ENCODE measurements around the gene PAX8. TPM values are rescaled to one million over a fixed set of nuclear protein-coding genes. Genes with fewer than 3 reads are reported as not detected.

Gene PAX8
- total RNA-seq, 5 donors from 2014 or later (not counting 1 experiment from before 2014, with no cell fraction given): 1.0 to 1.8 (median 1.3) TPM

DNA sequence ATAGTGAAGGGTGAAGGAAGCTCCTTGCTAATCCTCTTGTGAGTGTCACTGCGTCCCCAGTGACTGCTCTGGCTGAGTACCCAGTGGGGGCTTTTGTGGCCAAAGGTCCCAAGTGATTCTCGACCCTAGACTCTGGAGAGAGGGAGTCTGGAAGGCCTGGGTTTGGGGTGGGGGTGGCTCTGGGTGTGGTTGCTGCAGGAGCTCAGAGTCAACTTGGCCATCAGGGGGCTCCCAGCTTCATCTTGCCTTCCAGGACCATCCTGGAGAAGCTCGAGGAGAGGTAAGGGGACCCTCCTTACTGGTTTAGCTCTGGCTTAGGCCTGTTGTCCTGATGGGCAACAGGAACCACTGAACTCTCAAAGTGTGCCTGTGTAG lies 104.4 kb downstream of the PAX8 start:
- DNase-seq: no peak
- no CpG with 5 or more reads among the region's 3 CpGs for WGBS (ENCODE audit: insufficient coverage)
- peaks cover 5 to 23% of the 10 kb centered on the region in 2 donors for H3K36me3 ChIP-seq (ENCODE audit: control insufficient read depth in 2 of 2, extremely low read depth in 1 of 2, insufficient read depth in 1 of 2, low read length in 1 of 2)
- Mint-ChIP-seq H3K9me3 (peaks cover 0 to 3% (median 0%) of the 10 kb centered on the region in 3 donors), H3K27ac (peak overlapping the region; percentile 90 to 96), H3K4me1 (peaks cover 83 to 84% (median 84%) of the 10 kb centered on the region in 3 donors), H3K4me3 (peak overlapping the region; percentile 85 to 86 (median 86)), H3K27me3 (peaks cover 0 to 2% of the 10 kb centered on the region in 2 donors), H3K36me3 (peaks cover 18% of the 10 kb centered on the region)
- POLR2A ChIA-PET: interaction anchor here (0.6 to 2.0 kb wide), 9 partner anchors 9 to 732 kb away, joined by 3 to 10 read pairs (median 5); no protein-coding TSS in a partner anchor
- H3K27ac ChIP-seq (ENCODE audit: low read length): peak overlapping the region; percentile 78
- peaks cover 54 to 95% of the 10 kb centered on the region in 2 experiments for H3K4me1 ChIP-seq (ENCODE audit: control insufficient read depth in 1 of 2, extremely low read depth in 1 of 2, insufficient read depth in 2 of 2, low read length in 2 of 2)
- CTCF ChIA-PET: interaction anchor here (0.7 to 7.9 kb wide), 13 partner anchors 18 to 216 kb away, joined by 3 to 99 read pairs (median 6); no protein-coding TSS in a partner anchor
- no peaks in the 10 kb centered on the region for H3K9me3 ChIP-seq
- H3K4me3 ChIP-seq (ENCODE audit: control insufficient read depth in 1 of 2, extremely low read depth in 1 of 2, low read length in 1 of 2): peak overlapping the region; percentile 90 to 93
- peak in 1 of 4 experiments; percentile 1 for ATAC-seq (replicated peaks in 1 of 4)
- H3K27me3 ChIP-seq (replicated peaks in 1 of 2; ENCODE audit: control insufficient read depth in 2 of 2, extremely low read depth in 1 of 2, insufficient read depth in 2 of 2, low read length in 1 of 2): no peaks in the 10 kb centered on the region

DNA sequence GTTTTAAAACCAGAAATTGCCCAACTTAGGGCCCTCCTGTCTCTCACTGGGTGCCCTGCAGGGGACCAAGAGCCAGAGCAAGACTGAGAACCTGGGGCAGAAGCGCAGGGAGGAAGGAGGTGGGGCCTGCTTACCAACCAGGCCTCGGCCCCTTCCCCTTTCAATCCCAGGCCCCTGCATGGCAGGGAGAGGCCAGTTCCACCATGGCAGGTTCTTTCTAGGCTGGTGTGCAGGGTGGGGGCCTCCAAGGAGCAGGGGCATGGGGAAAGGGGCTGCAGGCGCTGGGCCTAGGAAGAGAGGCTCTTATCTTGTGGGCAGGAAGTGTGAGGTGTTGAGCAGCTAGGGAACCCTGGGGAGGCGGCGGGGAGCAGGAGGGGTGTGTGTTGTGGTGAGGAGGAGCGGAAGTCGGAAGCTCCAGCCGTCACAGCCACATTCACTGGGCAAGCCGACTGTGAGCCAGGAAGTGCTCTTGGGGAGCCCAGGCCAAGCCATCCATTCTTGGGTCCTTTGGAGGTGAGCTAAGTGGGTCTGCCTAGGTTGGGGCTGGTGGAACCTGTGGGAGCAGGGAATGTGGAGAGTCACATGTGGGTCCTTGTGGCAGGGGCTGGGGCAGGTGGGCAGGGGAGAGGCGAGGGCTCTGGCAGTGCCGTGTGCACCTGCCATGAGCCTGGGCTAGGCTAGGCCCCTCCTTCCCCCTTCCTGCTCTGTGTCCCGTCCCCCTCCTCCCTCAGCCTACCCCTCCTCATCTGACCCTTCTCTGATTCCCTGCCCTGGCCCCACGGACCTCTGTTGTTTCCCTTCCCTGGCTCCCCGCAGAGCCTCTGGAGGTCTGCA lies 105.0 kb downstream of the PAX8 start, which contains the start of gene PSD4:
Gene PSD4, plus strand, starts transcription at position 430 of the 834 bp plus-strand sequence. CDS start 8,486 bp downstream, outside the sequence.
- peaks cover 0 to 3% (median 0%) of the 10 kb centered on the region in 3 donors for H3K9me3 Mint-ChIP-seq
- no peaks in the 10 kb centered on the region for H3K27me3 ChIP-seq (replicated peaks in 1 of 2; ENCODE audit: control insufficient read depth in 2 of 2, extremely low read depth in 1 of 2, insufficient read depth in 2 of 2, low read length in 1 of 2)
- peaks cover 54 to 95% of the 10 kb centered on the region in 2 experiments for H3K4me1 ChIP-seq (ENCODE audit: control insufficient read depth in 1 of 2, extremely low read depth in 1 of 2, insufficient read depth in 2 of 2, low read length in 2 of 2)
- ChIA-PET POLR2A (interaction anchor here (0.6 to 2.0 kb wide), 7 partner anchors 9 to 182 kb away, joined by 3 to 10 read pairs (median 5); no protein-coding TSS in a partner anchor), CTCF (interaction anchor here (0.7 to 7.9 kb wide), 11 partner anchors 15 to 216 kb away, joined by 3 to 99 read pairs (median 4); no protein-coding TSS in a partner anchor)
- peak within 1 kb of the TSS; percentile 85 to 86 (median 86) for H3K4me3 Mint-ChIP-seq
- H3K27ac ChIP-seq (ENCODE audit: low read length): peak within 1 kb of the TSS; percentile 78
- DNase-seq: peak; percentile 75 to 93 (median 88)
- peak within 1 kb of the TSS; percentile 90 to 96 for H3K27ac Mint-ChIP-seq
- ATAC-seq (replicated peaks in 1 of 4): peak; percentile 82 to 91 (median 86)
- peaks cover 82 to 84% (median 83%) of the 10 kb centered on the region in 3 donors for H3K4me1 Mint-ChIP-seq
- 3% methylated on average over 8 of the region's 14 CpGs for WGBS (ENCODE audit: insufficient coverage)
- peaks cover 14% of the 10 kb centered on the region for H3K36me3 Mint-ChIP-seq
- H3K27me3 Mint-ChIP-seq: peaks cover 0 to 2% of the 10 kb centered on the region in 2 donors
- H3K36me3 ChIP-seq (ENCODE audit: control insufficient read depth in 2 of 2, extremely low read depth in 1 of 2, insufficient read depth in 1 of 2, low read length in 1 of 2): peaks cover 5 to 23% of the 10 kb centered on the region in 2 donors
- peak within 1 kb of the TSS; percentile 90 to 93 for H3K4me3 ChIP-seq (ENCODE audit: control insufficient read depth in 1 of 2, extremely low read depth in 1 of 2, low read length in 1 of 2)
- H3K9me3 ChIP-seq: no peaks in the 10 kb centered on the region

DNA sequence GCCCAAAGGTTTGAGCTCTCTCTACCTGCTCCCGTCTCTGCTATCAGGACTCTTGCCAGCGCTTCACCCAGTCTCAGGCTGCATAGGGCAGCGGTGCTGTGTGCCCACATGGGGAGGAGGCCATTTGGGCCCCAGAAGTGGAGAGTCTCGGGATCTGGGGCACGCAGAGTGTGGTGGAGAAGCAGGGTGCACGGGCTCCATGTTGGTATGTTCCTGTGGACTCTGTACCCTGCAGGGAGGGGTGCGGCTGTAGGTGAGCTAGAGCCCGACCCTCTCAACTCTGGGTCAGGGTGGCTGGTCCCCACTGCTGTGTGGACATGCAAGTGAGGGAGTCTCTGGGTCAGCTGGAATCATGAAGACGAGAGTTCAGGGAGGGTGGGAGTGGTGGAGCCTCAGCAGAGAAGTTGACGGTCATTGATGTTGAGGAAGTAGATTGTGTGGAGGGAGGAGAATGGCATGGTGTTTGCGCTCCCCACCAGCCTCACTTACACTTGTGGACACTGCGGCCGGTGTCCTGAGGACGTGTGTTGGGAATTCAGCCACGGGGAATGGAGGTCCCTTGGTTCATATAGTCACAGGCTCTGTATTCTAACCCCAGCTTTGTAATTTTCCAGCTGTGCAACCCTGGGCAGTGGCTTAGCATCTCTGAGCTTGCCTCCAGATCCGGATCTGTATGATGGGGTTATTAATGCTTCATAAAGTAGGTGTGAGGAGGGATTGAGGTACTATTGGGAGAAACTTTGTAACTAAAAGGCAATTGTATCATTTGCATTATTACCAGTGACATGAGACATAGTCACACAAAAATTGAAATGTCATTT lies 105.8 kb downstream of the PAX8 start:
- peaks cover 0 to 3% (median 0%) of the 10 kb centered on the region in 3 donors for H3K9me3 Mint-ChIP-seq

DNA sequence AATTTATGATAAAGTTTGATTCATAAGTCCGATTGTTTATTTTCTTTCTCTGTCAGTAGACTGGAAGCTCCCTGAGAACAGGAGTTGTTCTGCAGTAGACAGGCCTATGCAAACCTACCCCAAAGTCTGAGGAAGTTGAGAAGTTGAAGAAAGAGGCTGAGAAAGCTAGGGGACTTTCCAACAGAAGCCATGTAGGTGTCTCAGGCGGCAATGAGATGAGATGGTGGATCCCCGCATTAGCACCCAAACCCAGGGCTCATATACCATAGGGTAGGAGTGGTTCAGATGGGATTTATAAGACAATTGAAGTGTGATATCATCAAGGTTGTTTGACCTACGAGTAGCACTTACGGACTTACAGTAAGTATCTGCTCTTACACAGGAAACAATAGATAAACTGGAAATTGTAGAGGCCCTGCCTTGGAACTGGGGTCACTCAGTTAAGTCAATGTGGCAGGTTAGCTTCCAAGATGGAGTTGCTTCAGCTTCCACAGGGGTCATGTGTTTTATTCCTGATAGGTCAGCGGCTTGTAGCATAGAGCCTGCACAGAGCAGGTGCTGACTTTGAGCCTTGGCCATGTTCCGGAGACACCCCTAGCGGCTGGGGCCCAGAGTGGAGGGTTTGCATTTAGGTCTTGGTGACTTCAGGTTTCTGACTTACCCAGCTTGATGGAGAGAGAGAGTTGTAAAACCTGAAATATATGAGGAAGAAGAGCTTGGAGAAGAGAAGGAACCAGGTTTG lies 107.2 kb downstream of the PAX8 start:
- peak in 1 of 35 experiments; percentile 35 for DNase-seq
- Histone ChIP-seq H3K4me3 (ENCODE audit: control insufficient read depth in 1 of 2, extremely low read depth in 1 of 2, low read length in 1 of 2) (no peak overlapping the region), H3K36me3 (ENCODE audit: control insufficient read depth in 2 of 2, extremely low read depth in 1 of 2, insufficient read depth in 1 of 2, low read length in 1 of 2) (peaks cover 0 to 7% of the 10 kb centered on the region in 2 donors), H3K4me1 (ENCODE audit: control insufficient read depth in 1 of 2, extremely low read depth in 1 of 2, insufficient read depth in 2 of 2, low read length in 2 of 2) (peaks cover 54 to 94% of the 10 kb centered on the region in 2 experiments), H3K27me3 (replicated peaks in 1 of 2; ENCODE audit: control insufficient read depth in 2 of 2, extremely low read depth in 1 of 2, insufficient read depth in 2 of 2, low read length in 1 of 2) (no peaks in the 10 kb centered on the region), H3K9me3 (no peaks in the 10 kb centered on the region), H3K27ac (ENCODE audit: low read length) (peak overlapping the region; percentile 25)
- CTCF ChIA-PET: interaction anchor here (0.7 to 7.9 kb wide), 2 partner anchors 32 to 33 kb away, joined by 3 to 99 read pairs; no protein-coding TSS in a partner anchor
- peak overlapping the region in 1 of 3 donors; percentile 86 for H3K4me3 Mint-ChIP-seq
- peak overlapping the region; percentile 90 to 96 for H3K27ac Mint-ChIP-seq
- peaks cover 0 to 2% of the 10 kb centered on the region in 2 donors for H3K27me3 Mint-ChIP-seq
- 95% methylated on average over 3 of the region's 8 CpGs for WGBS (ENCODE audit: insufficient coverage)
- POLR2A ChIA-PET: no interaction called here
- ATAC-seq (replicated peaks in 1 of 4): no peak
- peaks cover 83 to 85% (median 84%) of the 10 kb centered on the region in 3 donors for H3K4me1 Mint-ChIP-seq
- H3K36me3 Mint-ChIP-seq: peaks cover 6% of the 10 kb centered on the region
- H3K9me3 Mint-ChIP-seq: peaks cover 0 to 3% (median 0%) of the 10 kb centered on the region in 3 donors

More for the DNA sequence above, 105.8 kb downstream of the PAX8 start:
- CTCF ChIA-PET: interaction anchor here (0.9 to 7.9 kb wide), 4 partner anchors 14 to 36 kb away, joined by 3 to 99 read pairs (median 17); no protein-coding TSS in a partner anchor
- H3K36me3 Mint-ChIP-seq: peaks cover 12% of the 10 kb centered on the region
- H3K27me3 Mint-ChIP-seq: peaks cover 0 to 2% of the 10 kb centered on the region in 2 donors
- peaks cover 5 to 20% of the 10 kb centered on the region in 2 donors for H3K36me3 ChIP-seq (ENCODE audit: control insufficient read depth in 2 of 2, extremely low read depth in 1 of 2, insufficient read depth in 1 of 2, low read length in 1 of 2)
- no peak for ATAC-seq (replicated peaks in 1 of 4)
- H3K4me1 ChIP-seq (ENCODE audit: control insufficient read depth in 1 of 2, extremely low read depth in 1 of 2, insufficient read depth in 2 of 2, low read length in 2 of 2): peaks cover 54 to 95% of the 10 kb centered on the region in 2 experiments
- peak overlapping the region; percentile 42 to 93 for H3K4me3 ChIP-seq (ENCODE audit: control insufficient read depth in 1 of 2, extremely low read depth in 1 of 2, low read length in 1 of 2)
- peaks cover 82 to 84% (median 83%) of the 10 kb centered on the region in 3 donors for H3K4me1 Mint-ChIP-seq
- peak overlapping the region; percentile 85 to 86 (median 86) for H3K4me3 Mint-ChIP-seq
- H3K9me3 ChIP-seq: no peaks in the 10 kb centered on the region
- no peak for DNase-seq
- H3K27ac Mint-ChIP-seq: peak overlapping the region; percentile 90 to 96
- no peaks in the 10 kb centered on the region for H3K27me3 ChIP-seq (replicated peaks in 1 of 2; ENCODE audit: control insufficient read depth in 2 of 2, extremely low read depth in 1 of 2, insufficient read depth in 2 of 2, low read length in 1 of 2)
- WGBS (ENCODE audit: insufficient coverage): 98% methylated on average over 10 of the region's 16 CpGs
- H3K27ac ChIP-seq (ENCODE audit: low read length): peak overlapping the region; percentile 78
- POLR2A ChIA-PET: interaction anchor here in 1 of 2 donors (1.3 kb wide), 1 partner anchor 35 kb away, joined by 3 read pairs; no protein-coding TSS in a partner anchor

DNA sequence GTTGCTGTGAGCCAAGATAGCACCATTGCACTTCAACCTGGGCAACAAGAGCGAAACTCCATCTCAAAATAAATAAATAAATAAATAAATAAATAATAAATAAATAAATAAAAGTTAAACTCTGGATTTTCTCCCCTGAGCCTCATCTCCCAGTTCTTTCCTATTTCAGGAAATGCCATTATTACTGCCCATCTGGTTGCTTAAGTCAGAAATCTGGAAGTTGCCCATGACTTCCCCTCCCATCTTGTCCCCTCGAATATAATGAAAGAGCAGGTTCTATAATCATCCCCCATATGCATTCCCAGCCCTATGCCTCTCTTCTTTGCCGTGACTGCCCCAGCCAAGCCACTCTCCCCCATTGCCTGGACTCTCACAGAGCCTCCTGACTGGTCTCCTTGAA lies 109.1 kb downstream of the PAX8 start:
- CTCF ChIA-PET: no interaction called here
- Histone ChIP-seq H3K4me3 (ENCODE audit: control insufficient read depth in 1 of 2, extremely low read depth in 1 of 2, low read length in 1 of 2) (no peak overlapping the region), H3K9me3 (no peaks in the 10 kb centered on the region), H3K4me1 (ENCODE audit: control insufficient read depth in 1 of 2, extremely low read depth in 1 of 2, insufficient read depth in 2 of 2, low read length in 2 of 2) (peaks cover 50 to 78% of the 10 kb centered on the region in 2 experiments), H3K27me3 (replicated peaks in 1 of 2; ENCODE audit: control insufficient read depth in 2 of 2, extremely low read depth in 1 of 2, insufficient read depth in 2 of 2, low read length in 1 of 2) (no peaks in the 10 kb centered on the region), H3K27ac (ENCODE audit: low read length) (peak overlapping the region; percentile 26), H3K36me3 (ENCODE audit: control insufficient read depth in 2 of 2, extremely low read depth in 1 of 2, insufficient read depth in 1 of 2, low read length in 1 of 2) (no peaks in the 10 kb centered on the region)
- peaks cover 0 to 3% (median 0%) of the 10 kb centered on the region in 3 donors for H3K9me3 Mint-ChIP-seq
- 100% methylated on average over 1 of the region's 3 CpGs for WGBS (ENCODE audit: insufficient coverage)
- DNase-seq (no peak), ATAC-seq (replicated peaks in 1 of 4) (no peak)
- no peaks in the 10 kb centered on the region for H3K27me3 Mint-ChIP-seq
- H3K4me1 Mint-ChIP-seq: peaks cover 82 to 86% (median 85%) of the 10 kb centered on the region in 3 donors
- POLR2A ChIA-PET: no interaction called here
- peak overlapping the region in 2 of 3 donors; percentile 25 to 53 for H3K4me3 Mint-ChIP-seq
- no peaks in the 10 kb centered on the region for H3K36me3 Mint-ChIP-seq
- H3K27ac Mint-ChIP-seq: peak overlapping the region; percentile 87 to 91
